HG02884 (cell line): ENCODE data around the gene TBCCD1.
"Not testable (repeated sequence)": the region's sequence is repeated elsewhere in the genome, so short reads cannot be mapped to it uniquely, and the experiment has no call there.

Experiments
- ATAC-seq: cut with Tn5 transposase; IDR thresholded peaks from one replicate; pipeline ENCODE4 v1.9.1; 2021; ENCODE audit warnings: mild to moderate bottlenecking, moderate library complexity; ENCODE audit not compliant: unreplicated experiment

Gene TBCCD1

GRCh38 chr3:186520957-186521842, 45.9 kb downstream of the TBCCD1 start:
- ATAC-seq, result peak; percentile 55

GRCh38 chr3:186520431-186520830, 46.7 kb downstream of the TBCCD1 start:
- no peak for ATAC-seq

- no peak for ATAC-seq
Measured at GRCh38 chr3:186519021-186519658, 48.0 kb downstream of the TBCCD1 start.

- ATAC-seq, result no peak
Measured at GRCh38 chr3:186517218-186517617, 49.9 kb downstream of the TBCCD1 start.

GRCh38 chr3:186516646-186517045, 50.5 kb downstream of the TBCCD1 start:
- no peak for ATAC-seq

GRCh38 chr3:186515125-186515524, 52.0 kb downstream of the TBCCD1 start:
- no peak for ATAC-seq

GRCh38 chr3:186514296-186515002, 52.7 kb downstream of the TBCCD1 start:
- ATAC-seq, result no peak

- ATAC-seq, result no peak
Measured at GRCh38 chr3:186513386-186513785, 53.8 kb downstream of the TBCCD1 start.

GRCh38 chr3:186512570-186513302, 54.4 kb downstream of the TBCCD1 start:
- no peak for ATAC-seq

- ATAC-seq, result no peak
Measured at GRCh38 chr3:186511702-186512101, 55.4 kb downstream of the TBCCD1 start.

GRCh38 chr3:186511245-186511644, 55.9 kb downstream of the TBCCD1 start:
- ATAC-seq, result peak; percentile 78

GRCh38 chr3:186510374-186511079, 56.6 kb downstream of the TBCCD1 start:
- ATAC-seq, result peak; percentile 18

GRCh38 chr3:186509423-186509822, 57.7 kb downstream of the TBCCD1 start:
- no peak for ATAC-seq

GRCh38 chr3:186506857-186507256, 60.3 kb downstream of the TBCCD1 start:
- ATAC-seq, result no peak

GRCh38 chr3:186506191-186506739, 60.9 kb downstream of the TBCCD1 start:
- ATAC-seq, result no peak

- ATAC-seq, result no peak
Measured at GRCh38 chr3:186502966-186503712, 64.0 kb downstream of the TBCCD1 start.

GRCh38 chr3:186502138-186502948, 64.8 kb downstream of the TBCCD1 start:
- no peak for ATAC-seq

- ATAC-seq, result not testable (repeated sequence)
Measured at GRCh38 chr3:186499949-186500348, 67.2 kb downstream of the TBCCD1 start.
